SK-N-SH (cell line): Measurements from ENCODE around the gene AAMDC.

ENCODE experiments used
- ELF1 ChIP-seq: IDR thresholded peaks from 2 replicates; pipeline ENCODE4 v1.4.0; 2012
- EP300 ChIP-seq, 2 experiments: IDR thresholded peaks; 2 replicates each; pipeline versions ENCODE4 v1.4.0 to v1.6.1; 2012; ENCODE audit warnings: borderline replicate concordance in 1 of 2, low read depth in 1 of 2, low read length in 1 of 2
- SIN3A ChIP-seq: IDR thresholded peaks from 2 replicates; pipeline ENCODE4 v1.6.1; 2012; ENCODE audit warnings: low read depth, mild to moderate bottlenecking, low read length, moderate library complexity, borderline replicate concordance
- TF ChIP-seq, protein P1 (sequence below): fragments of 200-600 bp; sonication (generic); IDR thresholded peaks from 2 replicates; pipeline ENCODE4 v1.6.1; 2017; ENCODE audit warnings: antibody characterized with exemption, mild to moderate bottlenecking, moderate library complexity
- TF ChIP-seq, protein P2 (sequence below): IDR thresholded peaks from 2 replicates; pipeline ENCODE4 v1.4.0; 2012; ENCODE audit warnings: low read depth
- TF ChIP-seq, protein P3 (sequence below): fragments of 150-350 bp; IDR thresholded peaks from 2 replicates; pipeline ENCODE4 v1.6.1; 2017; ENCODE audit warnings: antibody characterized with exemption, low read length, low read depth, borderline replicate concordance

DNA sequence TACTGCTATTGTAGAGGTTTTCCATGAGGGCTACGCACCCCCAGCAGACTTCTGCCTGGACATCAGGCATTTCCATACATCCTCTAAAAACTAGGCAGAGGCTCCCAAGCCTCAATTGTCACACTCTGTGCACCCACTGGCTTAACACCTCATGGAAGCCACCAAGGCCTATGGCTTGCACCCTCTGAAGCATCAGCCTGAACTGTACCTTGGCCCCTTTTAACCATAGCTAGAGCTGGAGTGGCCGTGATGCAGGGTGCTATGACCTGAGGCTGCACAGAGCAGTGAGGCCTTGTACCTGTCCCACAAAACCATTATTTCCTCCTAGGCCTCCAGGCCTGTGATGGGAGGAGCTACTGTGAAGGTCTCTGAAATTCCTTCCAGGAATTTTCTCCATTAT, 33.9 kb downstream of the AAMDC start:
- TF ChIP-seq, protein P1, sequence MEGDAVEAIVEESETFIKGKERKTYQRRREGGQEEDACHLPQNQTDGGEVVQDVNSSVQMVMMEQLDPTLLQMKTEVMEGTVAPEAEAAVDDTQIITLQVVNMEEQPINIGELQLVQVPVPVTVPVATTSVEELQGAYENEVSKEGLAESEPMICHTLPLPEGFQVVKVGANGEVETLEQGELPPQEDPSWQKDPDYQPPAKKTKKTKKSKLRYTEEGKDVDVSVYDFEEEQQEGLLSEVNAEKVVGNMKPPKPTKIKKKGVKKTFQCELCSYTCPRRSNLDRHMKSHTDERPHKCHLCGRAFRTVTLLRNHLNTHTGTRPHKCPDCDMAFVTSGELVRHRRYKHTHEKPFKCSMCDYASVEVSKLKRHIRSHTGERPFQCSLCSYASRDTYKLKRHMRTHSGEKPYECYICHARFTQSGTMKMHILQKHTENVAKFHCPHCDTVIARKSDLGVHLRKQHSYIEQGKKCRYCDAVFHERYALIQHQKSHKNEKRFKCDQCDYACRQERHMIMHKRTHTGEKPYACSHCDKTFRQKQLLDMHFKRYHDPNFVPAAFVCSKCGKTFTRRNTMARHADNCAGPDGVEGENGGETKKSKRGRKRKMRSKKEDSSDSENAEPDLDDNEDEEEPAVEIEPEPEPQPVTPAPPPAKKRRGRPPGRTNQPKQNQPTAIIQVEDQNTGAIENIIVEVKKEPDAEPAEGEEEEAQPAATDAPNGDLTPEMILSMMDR = no peak
- TF ChIP-seq ELF1 (no peak), EP300 (IDR thresholded peaks at IDR 0.05; ENCODE audit: borderline replicate concordance in 1 of 2, low read depth in 1 of 2, low read length in 1 of 2) (no peak), SIN3A (no peak)
- TF ChIP-seq, protein P2, sequence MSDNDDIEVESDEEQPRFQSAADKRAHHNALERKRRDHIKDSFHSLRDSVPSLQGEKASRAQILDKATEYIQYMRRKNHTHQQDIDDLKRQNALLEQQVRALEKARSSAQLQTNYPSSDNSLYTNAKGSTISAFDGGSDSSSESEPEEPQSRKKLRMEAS = no peak
- TF ChIP-seq, protein P3, sequence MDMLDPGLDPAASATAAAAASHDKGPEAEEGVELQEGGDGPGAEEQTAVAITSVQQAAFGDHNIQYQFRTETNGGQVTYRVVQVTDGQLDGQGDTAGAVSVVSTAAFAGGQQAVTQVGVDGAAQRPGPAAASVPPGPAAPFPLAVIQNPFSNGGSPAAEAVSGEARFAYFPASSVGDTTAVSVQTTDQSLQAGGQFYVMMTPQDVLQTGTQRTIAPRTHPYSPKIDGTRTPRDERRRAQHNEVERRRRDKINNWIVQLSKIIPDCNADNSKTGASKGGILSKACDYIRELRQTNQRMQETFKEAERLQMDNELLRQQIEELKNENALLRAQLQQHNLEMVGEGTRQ = no peak
